ENCODE measurements around the gene MAST1.

- TF ChIP-seq CTCF (IDR thresholded peaks at IDR 0.05) (no peak), EZH2 (IDR thresholded peaks at IDR 0.05; ENCODE audit: borderline replicate concordance, insufficient read depth, low read depth, low read length, poor library complexity, severe bottlenecking) (no peak)
Measured at GRCh38 chr19:12888006-12888603, 49.8 kb downstream of the MAST1 start.
